Neural cell (in vitro differentiated cells): ENCODE data around the gene GSTM1. TPM values are rescaled to one million over a fixed set of nuclear protein-coding genes. Genes with fewer than 3 reads are reported as not detected.
A peak's percentile ranks its signal among the peaks of the same experiment; 100 is the strongest.

Experiments used
- H2AFZ ChIP-seq: fragments of 200-600, 300-800 bp; sonication (generic), shearing (Covaris generic); 2 replicates; pipeline ENCODE4 v1.6.0; 2014; ENCODE audit warnings: low read depth, mild to moderate bottlenecking, antibody characterized with exemption, low read length, moderate library complexity
- H3F3A ChIP-seq: fragments of 200-600 bp; shearing (Covaris generic); 2 replicates; pipeline ENCODE4 v1.6.1; 2016; ENCODE audit warnings: mild to moderate bottlenecking, moderate library complexity, mixed read lengths, antibody characterized with exemption, low read length; ENCODE audit not compliant: insufficient read depth, poor library complexity, severe bottlenecking
- H3K27ac ChIP-seq: fragments of 200-600, 300-800 bp; sonication (generic), shearing (Covaris generic); 2 replicates; pipeline ENCODE4 v1.5.1; 2014; ENCODE audit warnings: mild to moderate bottlenecking, low read length, moderate library complexity
- H3K27me3 ChIP-seq: fragments of 300-800, 200-600 bp; sonication (generic), shearing (Covaris generic); 2 replicates; pipeline ENCODE4 v1.6.0; 2014; ENCODE audit warnings: mild to moderate bottlenecking, low read depth, low read length, moderate library complexity; ENCODE audit not compliant: insufficient read depth
- H3K36me3 ChIP-seq: fragments of 300-800, 200-600 bp; sonication (generic), shearing (Covaris generic); 2 replicates; pipeline ENCODE4 v1.5.1; 2014; ENCODE audit warnings: mild to moderate bottlenecking, antibody characterized with exemption, low read length, moderate library complexity; ENCODE audit not compliant: insufficient read depth
- H3K4me2 ChIP-seq: fragments of 300-800, 200-600 bp; sonication (generic), shearing (Covaris generic); 2 replicates; pipeline ENCODE4 v1.6.0; 2014; ENCODE audit warnings: mild to moderate bottlenecking, low read length
- H3K4me3 ChIP-seq: fragments of 300-800, 200-600 bp; sonication (generic), shearing (Covaris generic); 2 replicates; pipeline ENCODE4 v1.5.1; 2014; ENCODE audit warnings: mild to moderate bottlenecking, low read length, moderate library complexity
- H3K79me2 ChIP-seq: fragments of 200-600 bp; shearing (Covaris generic); replicated peaks from 2 replicates; pipeline ENCODE4 v1.6.0; 2014; ENCODE audit warnings: mild to moderate bottlenecking, low read length, moderate library complexity; ENCODE audit not compliant: insufficient read depth
- H3K9ac ChIP-seq: fragments of 300-800, 200-600 bp; sonication (generic), shearing (Covaris generic); 2 replicates; pipeline ENCODE4 v1.6.1; 2016; ENCODE audit warnings: mild to moderate bottlenecking, low read length, mixed read lengths
- H3K9me2 ChIP-seq: fragments of 200-600 bp; shearing (Covaris generic); 2 replicates; pipeline ENCODE4 v1.6.1; 2016; ENCODE audit warnings: mild to moderate bottlenecking, low read length, mixed read lengths; ENCODE audit not compliant: insufficient read depth
- H3K9me3 ChIP-seq: fragments of 200-600, 300-800 bp; sonication (generic), shearing (Covaris generic); 2 replicates; pipeline ENCODE4 v1.6.1; 2016; ENCODE audit warnings: mild to moderate bottlenecking, mixed run types, low read length, moderate library complexity, mixed read lengths
- H4K20me1 ChIP-seq: fragments of 200-600 bp; shearing (Covaris generic); 2 replicates; pipeline ENCODE4 v1.6.1; 2016; ENCODE audit warnings: mild to moderate bottlenecking, mixed run types; ENCODE audit not compliant: insufficient read depth
- SMC3 ChIP-seq: fragments of 450-650 bp; conservative IDR thresholded peaks from 2 replicates; pipeline ENCODE4 v1.6.1; 2014; ENCODE audit warnings: antibody characterized with exemption, mild to moderate bottlenecking, moderate library complexity; ENCODE audit not compliant: poor library complexity
- polyA plus RNA-seq: library from polyadenylated mRNA; depleted of rRNA; stranded (reverse); fragments of >200 nt; gene quantifications from 2 replicates; pipeline ENCODE4 v1.2.3, GENCODE V29; 2014
- TF ChIP-seq, protein P1 (sequence below): fragments of 450-650 bp; IDR thresholded peaks from 2 replicates; pipeline ENCODE4 v1.5.1; 2014; ENCODE audit warnings: antibody characterized with exemption, mild to moderate bottlenecking, moderate library complexity; ENCODE audit not compliant: poor library complexity, severe bottlenecking

The GSTM1 gene
- polyA plus RNA-seq, 1 donor from 2014 or later, result not detected

DNA sequence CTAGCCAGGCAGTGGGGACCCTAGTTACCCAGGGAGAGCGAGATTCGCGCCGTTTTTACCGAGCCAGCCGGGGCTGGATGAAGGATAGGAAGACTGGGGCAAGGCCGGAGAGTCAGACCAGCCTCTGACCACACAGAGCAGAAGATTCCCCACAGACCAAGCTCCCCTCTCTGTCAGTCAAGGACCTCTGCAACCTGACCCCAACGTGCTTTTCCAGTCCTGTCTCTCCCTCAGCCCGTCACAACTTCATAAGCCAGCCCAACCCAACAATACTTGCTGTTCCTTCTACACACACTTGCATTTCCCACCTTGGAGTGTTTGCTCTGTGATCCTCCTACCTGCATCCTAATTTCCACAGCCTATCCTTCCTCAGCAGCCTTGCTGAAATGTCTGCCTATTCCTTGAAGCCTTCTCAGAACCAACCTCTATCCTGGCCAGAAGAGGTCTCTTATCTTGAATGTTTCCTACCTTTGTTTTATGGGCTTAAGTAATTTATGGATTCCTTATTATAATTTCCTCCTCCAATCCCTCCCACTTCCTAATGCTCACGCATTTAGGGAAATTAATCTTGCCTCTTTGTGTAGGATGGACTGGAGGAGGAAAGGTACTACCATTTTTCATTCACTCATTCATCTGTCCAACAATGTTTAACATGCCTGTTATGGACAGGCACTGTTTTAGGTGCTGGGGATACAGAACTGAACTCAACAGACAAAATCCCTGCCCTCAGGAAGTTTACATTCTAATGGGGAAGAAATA lies 53.2 kb downstream of the GSTM1 start, which contains the start of gene GSTM3:
Gene GSTM3 (minus strand): TSS at position 424 of the 759 bp plus-strand sequence. CDS start 751 bp downstream, outside the sequence.
- H3K9me3 ChIP-seq, result no peaks in the 10 kb centered on the region
- H3K27ac ChIP-seq, result peak within 1 kb of the TSS; percentile 90
- peaks cover 16% of the 10 kb centered on the region for H3K36me3 ChIP-seq
- no peaks in the 10 kb centered on the region for H3K79me2 ChIP-seq
- H3F3A ChIP-seq, result no peaks in the 10 kb centered on the region
- no peaks in the 10 kb centered on the region for H4K20me1 ChIP-seq
- TF ChIP-seq, protein P1, sequence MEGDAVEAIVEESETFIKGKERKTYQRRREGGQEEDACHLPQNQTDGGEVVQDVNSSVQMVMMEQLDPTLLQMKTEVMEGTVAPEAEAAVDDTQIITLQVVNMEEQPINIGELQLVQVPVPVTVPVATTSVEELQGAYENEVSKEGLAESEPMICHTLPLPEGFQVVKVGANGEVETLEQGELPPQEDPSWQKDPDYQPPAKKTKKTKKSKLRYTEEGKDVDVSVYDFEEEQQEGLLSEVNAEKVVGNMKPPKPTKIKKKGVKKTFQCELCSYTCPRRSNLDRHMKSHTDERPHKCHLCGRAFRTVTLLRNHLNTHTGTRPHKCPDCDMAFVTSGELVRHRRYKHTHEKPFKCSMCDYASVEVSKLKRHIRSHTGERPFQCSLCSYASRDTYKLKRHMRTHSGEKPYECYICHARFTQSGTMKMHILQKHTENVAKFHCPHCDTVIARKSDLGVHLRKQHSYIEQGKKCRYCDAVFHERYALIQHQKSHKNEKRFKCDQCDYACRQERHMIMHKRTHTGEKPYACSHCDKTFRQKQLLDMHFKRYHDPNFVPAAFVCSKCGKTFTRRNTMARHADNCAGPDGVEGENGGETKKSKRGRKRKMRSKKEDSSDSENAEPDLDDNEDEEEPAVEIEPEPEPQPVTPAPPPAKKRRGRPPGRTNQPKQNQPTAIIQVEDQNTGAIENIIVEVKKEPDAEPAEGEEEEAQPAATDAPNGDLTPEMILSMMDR, result peak; percentile 24
- no peak for TF ChIP-seq SMC3
- no peaks in the 10 kb centered on the region for H3K27me3 ChIP-seq
- peak within 1 kb of the TSS; percentile 56 for H3K4me2 ChIP-seq
- peak within 1 kb of the TSS; percentile 89 for H3K9ac ChIP-seq
- H3K9me2 ChIP-seq, result no peaks in the 10 kb centered on the region
- peak within 1 kb of the TSS; percentile 98 for H3K4me3 ChIP-seq
- H2AFZ ChIP-seq, result peak within 1 kb of the TSS; percentile 75

Other genes starting within 250 kb of the GSTM1 start
- not detected in 2 replicates for gene SYPL2, start 221.3 kb upstream of the GSTM1 start, polyA plus RNA-seq
- gene ATXN7L2, start 203.9 kb upstream of the GSTM1 start, polyA plus RNA-seq, result 14.3 and 16.9 TPM in 2 replicates
- gene CYB561D1, start 193.7 kb upstream of the GSTM1 start, polyA plus RNA-seq, result 7.2 and 9.2 TPM in 2 replicates
- gene AMIGO1, start 178.1 kb upstream of the GSTM1 start, polyA plus RNA-seq, result 12.0 and 12.6 TPM in 2 replicates
- gene GPR61, start 147.9 kb upstream of the GSTM1 start, polyA plus RNA-seq, result 9.7 and 13.2 TPM in 2 replicates
- gene GNAI3, start 139.2 kb upstream of the GSTM1 start, polyA plus RNA-seq, result 10.6 and 10.9 TPM in 2 replicates
- 1.5 TPM in 1 of 2 replicates, not detected in the other for gene GNAT2, start 68.2 kb upstream of the GSTM1 start, polyA plus RNA-seq
- gene AMPD2, start 68.0 kb upstream of the GSTM1 start, polyA plus RNA-seq, result 104 and 111 TPM in 2 replicates
- 0.06 and 0.71 TPM in 2 replicates for gene GSTM4, start 31.7 kb upstream of the GSTM1 start, polyA plus RNA-seq
- gene GSTM2, start 19.8 kb upstream of the GSTM1 start, polyA plus RNA-seq, result 6.8 and 10.2 TPM in 2 replicates
- gene GSTM5, start 24.4 kb downstream of the GSTM1 start, polyA plus RNA-seq, result not detected in 2 replicates
- 150 and 195 TPM in 2 replicates for gene GSTM3, start 53.2 kb downstream of the GSTM1 start, polyA plus RNA-seq
- gene EPS8L3, start 76.1 kb downstream of the GSTM1 start, polyA plus RNA-seq, result not detected in 2 replicates
- 0.08 and 0.30 TPM in 2 replicates for gene CSF1, start 223.0 kb downstream of the GSTM1 start, polyA plus RNA-seq